VCaP (cell line): Measurements from ENCODE around the gene MIDN.
A peak's percentile ranks its signal among the peaks of the same experiment; 100 is the strongest.

Source experiments
- H3K27ac ChIP-seq: fragments of 450-650 bp; 2 replicates; pipeline ENCODE4 v1.5.1; 2017
- CTCF ChIP-seq: fragments of 450-650 bp; conservative IDR thresholded peaks from 2 replicates; pipeline ENCODE4 v1.5.1; 2017; ENCODE audit warnings: mild to moderate bottlenecking, moderate library complexity

The MIDN gene

GRCh38 chr19:1275260-1275975, 27.0 kb downstream of the MIDN start, which contains the start of gene FAM174C:
TSS of gene FAM174C (plus strand) at chr19:1275530. CDS start at chr19:1275550, 20 bp downstream.
- no peak for TF ChIP-seq CTCF

GRCh38 chr19:1275976-1276627, 27.7 kb downstream of the MIDN start:
- H3K27ac ChIP-seq: peak overlapping the region; percentile 98

More at GRCh38 chr19:1275260-1275975, 27.0 kb downstream of the MIDN start, which contains the start of gene FAM174C:
- peak within 1 kb of the TSS; percentile 98 for H3K27ac ChIP-seq

GRCh38 chr19:1276628-1277022, 28.2 kb downstream of the MIDN start:
- no peak for TF ChIP-seq CTCF
- peak overlapping the region; percentile 98 for H3K27ac ChIP-seq

More at GRCh38 chr19:1275976-1276627, 27.7 kb downstream of the MIDN start:
- TF ChIP-seq CTCF: no peak

- no peak for TF ChIP-seq CTCF
- H3K27ac ChIP-seq: peak overlapping the region; percentile 98
Measured at GRCh38 chr19:1277061-1277460, 28.7 kb downstream of the MIDN start.

- H3K27ac ChIP-seq: no peak overlapping the region
- TF ChIP-seq CTCF: no peak
Measured at GRCh38 chr19:1278074-1278473, 29.7 kb downstream of the MIDN start.

GRCh38 chr19:1278713-1279660, 30.6 kb downstream of the MIDN start:
- no peak for TF ChIP-seq CTCF
- H3K27ac ChIP-seq: no peak overlapping the region
